BLaER1 (cell line): ENCODE measurements around the gene ITSN1.

Experiments
- H3K27ac ChIP-seq: shearing (Covaris generic); formaldehyde crosslinking; 2 replicates; pipeline ENCODE4 v1.8.1; 2022
- H3K27me3 ChIP-seq: shearing (Covaris generic); formaldehyde crosslinking; 2 replicates; pipeline ENCODE4 v1.8.1; 2022
- H3K36me3 ChIP-seq: shearing (Covaris generic); formaldehyde crosslinking; 2 replicates; pipeline ENCODE4 v1.8.1; 2022
- H3K4me1 ChIP-seq: shearing (Covaris generic); formaldehyde crosslinking; 2 replicates; pipeline ENCODE4 v1.8.1; 2022
- H3K4me2 ChIP-seq: shearing (Covaris generic); formaldehyde crosslinking; 2 replicates; pipeline ENCODE4 v1.8.1; 2022
- H3K4me3 ChIP-seq: shearing (Covaris generic); formaldehyde crosslinking; 2 replicates; pipeline ENCODE4 v1.8.1; 2022
- H3K9ac ChIP-seq: shearing (Covaris generic); formaldehyde crosslinking; 2 replicates; pipeline ENCODE4 v1.8.1; 2022
- H3K9me3 ChIP-seq: shearing (Covaris generic); formaldehyde crosslinking; 2 replicates; pipeline ENCODE4 v1.8.1; 2022
- H4K20me1 ChIP-seq: shearing (Covaris generic); formaldehyde crosslinking; 2 replicates; pipeline ENCODE4 v1.8.1; 2022
- Cebpa-rat ChIP-seq: shearing (Covaris generic); IDR thresholded peaks from 2 replicates; pipeline ENCODE4 v1.8.1; 2022

Gene ITSN1

DNA sequence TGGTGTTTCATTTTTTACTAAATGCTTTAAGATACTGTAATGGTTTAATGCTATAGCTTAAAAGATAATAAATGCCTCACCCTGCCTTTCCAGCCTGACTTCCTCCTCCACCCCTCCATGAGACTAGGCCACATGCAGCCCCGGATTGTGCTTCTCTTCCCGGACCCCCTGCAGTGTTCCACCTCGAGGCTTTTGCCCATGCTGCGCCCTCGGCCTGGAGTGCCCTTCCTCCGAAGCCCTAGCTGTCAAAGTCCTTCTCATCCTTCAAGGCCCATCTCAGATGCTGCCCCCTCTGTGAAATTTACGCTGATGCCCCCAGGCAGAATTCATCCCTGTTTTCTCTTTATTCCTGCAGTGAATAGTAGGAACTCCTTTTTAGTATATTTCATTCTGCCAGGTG, 174.8 kb downstream of the ITSN1 start:
- H3K4me1 ChIP-seq: peaks cover 24% of the 10 kb centered on the region
- TF ChIP-seq Cebpa-rat: no peak
- no peak overlapping the region for H3K27ac ChIP-seq
- no peak overlapping the region for H3K4me2 ChIP-seq
- H4K20me1 ChIP-seq: no peaks in the 10 kb centered on the region
- H3K27me3 ChIP-seq: no peaks in the 10 kb centered on the region
- no peaks in the 10 kb centered on the region for H3K9me3 ChIP-seq
- H3K9ac ChIP-seq: no peak overlapping the region
- H3K4me3 ChIP-seq: no peak overlapping the region
- peaks cover 23% of the 10 kb centered on the region for H3K36me3 ChIP-seq

DNA sequence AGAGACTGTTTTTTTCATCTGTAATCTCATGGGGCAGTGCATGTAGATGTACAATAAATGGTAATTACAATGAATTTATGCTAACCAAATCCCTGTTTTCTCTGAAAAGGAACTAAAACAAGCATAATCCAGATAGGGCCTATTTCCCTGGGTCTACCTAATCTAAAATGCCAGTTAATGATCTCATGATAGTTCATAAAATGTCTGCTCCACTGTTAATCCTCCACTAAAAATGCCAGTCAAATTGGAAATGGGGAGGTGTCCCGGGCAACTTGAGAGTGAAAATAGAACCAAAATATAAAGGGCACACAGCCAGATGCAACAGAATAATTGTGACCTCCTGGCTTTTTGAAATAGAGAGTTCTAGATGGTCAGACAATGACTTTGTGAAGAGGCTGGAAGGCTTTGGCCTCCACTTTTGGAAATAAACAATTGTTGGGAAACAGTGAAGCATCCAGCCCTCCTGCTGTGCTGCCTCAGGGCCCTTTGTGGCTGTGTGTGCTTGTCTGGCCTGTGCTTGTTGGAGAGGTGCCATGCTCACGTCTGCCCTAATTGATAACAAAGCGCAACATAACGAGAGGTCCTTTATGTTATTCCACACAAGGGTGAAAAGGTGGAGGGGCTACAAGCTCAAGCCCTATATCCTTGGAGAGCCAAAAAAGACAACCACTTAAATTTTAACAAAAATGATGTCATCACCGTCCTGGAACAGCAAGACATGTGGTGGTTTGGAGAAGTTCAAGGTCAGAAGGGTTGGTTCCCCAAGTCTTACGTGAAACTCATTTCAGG, 175.6 kb downstream of the ITSN1 start:
- H3K27ac ChIP-seq: no peak overlapping the region
- no peak for TF ChIP-seq Cebpa-rat
- H3K4me3 ChIP-seq: no peak overlapping the region
- peaks cover 19% of the 10 kb centered on the region for H3K36me3 ChIP-seq
- no peak overlapping the region for H3K9ac ChIP-seq
- peaks cover 24% of the 10 kb centered on the region for H3K4me1 ChIP-seq
- H3K27me3 ChIP-seq: no peaks in the 10 kb centered on the region
- no peaks in the 10 kb centered on the region for H3K9me3 ChIP-seq
- H4K20me1 ChIP-seq: no peaks in the 10 kb centered on the region
- H3K4me2 ChIP-seq: no peak overlapping the region

DNA sequence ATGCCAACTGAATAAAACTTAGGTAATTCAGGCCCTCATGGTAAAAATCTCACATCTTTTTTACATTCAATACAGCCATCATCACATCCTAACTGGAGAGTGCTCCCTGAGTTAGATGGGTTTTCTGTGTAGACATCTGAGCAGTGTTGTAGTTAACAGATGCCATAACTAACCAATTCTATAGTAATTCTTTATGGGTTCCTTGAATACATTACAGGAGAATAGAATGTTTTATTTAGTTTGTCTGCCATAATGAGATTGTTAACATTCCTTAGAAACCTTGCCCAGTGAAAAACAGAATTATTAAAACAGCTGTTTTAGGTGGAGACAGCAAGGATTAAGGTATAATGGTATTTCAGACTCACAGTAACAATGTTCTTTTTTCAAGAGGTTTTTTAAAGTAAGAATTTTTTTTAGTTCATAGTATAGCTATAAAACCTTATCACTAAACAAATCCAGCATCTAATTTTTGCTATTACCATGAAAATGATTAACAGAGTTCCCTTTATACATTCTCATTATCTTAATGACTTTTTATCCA, 178.0 kb downstream of the ITSN1 start:
- TF ChIP-seq Cebpa-rat: no peak
- no peaks in the 10 kb centered on the region for H3K27me3 ChIP-seq
- H3K4me1 ChIP-seq: peaks cover 14% of the 10 kb centered on the region
- H3K27ac ChIP-seq: no peak overlapping the region
- no peak overlapping the region for H3K4me3 ChIP-seq
- no peaks in the 10 kb centered on the region for H4K20me1 ChIP-seq
- 0 out of 2 replicates have a peak, but pooled peaks cover 9% of the 10 kb centered on the region for H3K36me3 ChIP-seq
- H3K4me2 ChIP-seq: no peak overlapping the region
- H3K9me3 ChIP-seq: no peaks in the 10 kb centered on the region
- no peak overlapping the region for H3K9ac ChIP-seq

DNA sequence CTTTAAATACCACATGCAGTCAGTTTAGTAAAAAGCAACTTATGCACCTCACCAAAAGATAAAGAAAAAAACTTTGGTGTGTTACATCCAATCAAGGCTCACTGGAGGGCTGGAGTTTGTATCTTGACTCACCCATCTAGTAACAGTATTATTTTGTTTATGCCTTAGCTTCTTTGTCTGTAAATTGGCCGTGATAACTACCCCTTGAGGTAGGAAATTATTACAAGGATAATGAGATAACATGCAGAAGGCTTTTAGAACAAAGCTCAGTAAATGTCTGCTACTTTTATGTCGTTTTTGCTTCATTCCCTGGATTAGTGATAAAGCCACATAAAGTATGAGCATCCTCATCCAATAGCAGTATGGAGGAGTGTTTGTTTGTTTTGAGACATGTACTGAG, 178.5 kb downstream of the ITSN1 start:
- Histone ChIP-seq H3K36me3 (0 out of 2 replicates have a peak, but pooled peaks cover 9% of the 10 kb centered on the region), H3K27me3 (no peaks in the 10 kb centered on the region), H3K9ac (no peak overlapping the region), H3K4me3 (no peak overlapping the region), H3K4me2 (no peak overlapping the region), H3K9me3 (no peaks in the 10 kb centered on the region), H3K4me1 (peaks cover 9% of the 10 kb centered on the region), H3K27ac (no peak overlapping the region), H4K20me1 (no peaks in the 10 kb centered on the region)
- TF ChIP-seq Cebpa-rat: no peak

DNA sequence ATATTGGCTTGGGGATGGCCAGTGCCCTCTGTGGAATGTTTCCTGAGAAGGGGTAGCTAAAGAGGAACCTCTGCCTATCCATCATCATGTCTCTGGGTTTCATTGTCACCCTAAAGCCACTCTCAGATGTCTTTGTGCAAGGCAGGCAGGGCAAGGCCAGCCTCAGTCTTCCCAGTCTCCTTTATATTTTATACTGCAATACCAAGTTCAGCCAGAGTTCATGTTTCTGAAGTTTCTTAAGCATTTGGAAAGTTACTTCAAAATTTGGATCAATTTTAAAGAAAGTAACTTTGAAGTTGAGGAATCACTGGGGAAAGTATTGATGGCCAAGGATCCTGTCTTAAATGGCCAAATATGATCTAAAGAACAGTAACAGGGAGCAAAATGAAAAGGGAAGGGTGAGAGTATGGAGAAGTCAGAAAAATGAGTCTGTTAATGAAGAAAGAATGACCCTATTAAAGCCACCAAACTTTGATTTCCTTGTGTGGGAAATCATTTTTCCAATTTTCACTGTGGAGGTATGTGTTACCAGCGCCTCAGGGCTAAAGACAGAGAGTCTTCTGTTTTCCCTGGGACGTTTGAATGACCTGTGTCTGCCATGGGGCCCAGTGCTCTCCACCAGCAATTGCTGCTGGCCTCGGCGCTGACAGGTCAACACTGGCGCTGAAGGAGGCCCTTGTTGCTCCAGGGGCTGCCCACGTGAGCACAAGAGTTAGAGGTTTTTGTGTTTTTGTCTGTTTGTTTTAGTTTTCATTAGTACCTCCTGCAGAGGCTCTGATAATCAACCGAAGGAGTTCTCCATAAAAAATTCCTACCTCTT, 179.4 kb downstream of the ITSN1 start:
- Histone ChIP-seq H3K4me3 (no peak overlapping the region), H3K9ac (no peak overlapping the region), H3K27me3 (no peaks in the 10 kb centered on the region), H3K4me2 (no peak overlapping the region), H3K36me3 (0 out of 2 replicates have a peak, but pooled peaks cover 9% of the 10 kb centered on the region), H4K20me1 (no peaks in the 10 kb centered on the region), H3K9me3 (no peaks in the 10 kb centered on the region), H3K4me1 (no peaks in the 10 kb centered on the region), H3K27ac (no peak overlapping the region)
- no peak for TF ChIP-seq Cebpa-rat

DNA sequence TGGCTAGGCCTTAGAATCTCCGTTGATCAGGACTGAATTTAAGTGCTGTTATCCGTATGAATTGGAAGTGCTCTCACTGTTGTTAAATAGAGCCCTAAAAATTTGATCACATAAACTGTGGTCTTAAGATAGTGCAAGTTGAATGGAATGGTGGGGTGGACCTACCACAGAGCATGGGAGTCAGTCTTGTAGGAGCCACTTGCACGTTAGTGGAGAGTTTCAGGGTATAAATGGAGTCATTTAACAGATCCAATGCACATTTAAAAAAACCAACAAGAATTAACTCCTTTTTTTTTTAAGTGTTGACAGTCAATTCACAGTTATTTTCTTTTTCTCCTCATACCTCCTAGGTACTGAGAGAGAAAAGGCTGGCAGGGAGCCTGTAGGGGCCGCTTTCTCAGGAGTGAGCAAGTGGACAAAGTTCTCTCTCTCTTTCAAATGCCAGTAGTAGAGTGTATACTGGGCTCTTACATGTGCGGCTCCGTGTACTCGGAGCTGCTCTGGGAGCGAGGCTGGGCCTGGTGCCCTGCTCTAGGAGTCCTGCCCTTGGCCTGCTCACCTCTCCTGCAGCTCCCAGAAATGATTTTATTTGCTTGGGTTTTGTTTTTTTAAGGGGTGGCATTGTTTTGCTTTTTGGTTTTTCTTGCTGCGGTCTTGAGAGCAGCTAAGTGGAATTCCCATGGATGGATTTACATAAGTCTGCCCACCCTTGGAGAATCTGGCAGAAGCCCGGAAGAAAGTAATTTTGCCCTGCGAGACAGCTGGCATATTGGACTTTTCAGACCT, 182.0 kb downstream of the ITSN1 start:
- no peak for TF ChIP-seq Cebpa-rat
- Histone ChIP-seq H3K4me2 (no peak overlapping the region), H3K9me3 (peaks cover 4% of the 10 kb centered on the region; the same call in 1 of the 2 replicates), H3K9ac (no peak overlapping the region), H3K4me1 (no peaks in the 10 kb centered on the region), H3K36me3 (peaks cover 6% of the 10 kb centered on the region), H3K27ac (no peak overlapping the region), H3K4me3 (no peak overlapping the region), H4K20me1 (no peaks in the 10 kb centered on the region), H3K27me3 (no peaks in the 10 kb centered on the region)

DNA sequence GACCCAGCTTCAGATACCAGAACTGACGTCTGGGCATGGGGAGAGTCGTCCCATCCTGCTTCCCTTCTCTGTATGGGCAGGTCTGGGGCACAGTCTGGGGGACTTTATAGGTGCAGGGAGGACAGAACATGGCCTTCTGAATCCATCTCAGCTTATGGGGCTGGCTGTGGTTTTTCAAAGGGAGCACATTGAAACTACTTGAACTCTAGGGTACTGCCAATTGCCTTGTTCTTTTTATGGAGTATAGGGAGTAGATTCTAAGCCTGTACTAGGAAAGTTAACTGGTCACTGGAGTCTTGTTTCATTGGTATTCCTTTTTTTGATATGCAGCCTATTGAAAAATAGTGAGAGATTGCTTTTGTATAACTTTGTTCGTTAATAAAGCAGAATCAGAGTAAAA, 183.1 kb downstream of the ITSN1 start:
- no peaks in the 10 kb centered on the region for H3K27me3 ChIP-seq
- peaks cover 6% of the 10 kb centered on the region; the same call in 1 of the 2 replicates for H3K9me3 ChIP-seq
- no peak overlapping the region for H3K4me2 ChIP-seq
- H3K4me1 ChIP-seq: no peaks in the 10 kb centered on the region
- no peak overlapping the region for H3K4me3 ChIP-seq
- TF ChIP-seq Cebpa-rat: no peak
- no peak overlapping the region for H3K27ac ChIP-seq
- peaks cover 16% of the 10 kb centered on the region for H3K36me3 ChIP-seq
- no peaks in the 10 kb centered on the region for H4K20me1 ChIP-seq
- H3K9ac ChIP-seq: no peak overlapping the region

DNA sequence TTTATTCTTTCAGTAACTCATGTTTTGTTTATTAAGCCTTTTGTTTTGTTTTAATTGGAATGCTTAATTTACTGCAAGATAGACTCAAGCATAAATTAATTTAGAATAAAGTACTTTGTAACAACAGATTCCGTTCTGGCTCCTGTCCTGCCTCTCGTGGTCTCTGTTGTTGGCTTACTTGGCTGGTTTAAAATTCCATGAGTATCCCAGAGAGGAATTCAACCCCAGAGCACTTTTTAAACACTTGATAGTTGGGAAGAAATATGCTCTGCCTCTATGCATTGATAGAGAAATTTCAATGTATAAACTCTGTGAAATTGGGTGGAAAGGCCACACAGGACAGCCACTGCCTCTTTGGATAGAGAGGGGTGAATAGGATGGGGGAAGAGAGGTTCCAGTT, 183.6 kb downstream of the ITSN1 start:
- Histone ChIP-seq H4K20me1 (no peaks in the 10 kb centered on the region), H3K9me3 (peaks cover 6% of the 10 kb centered on the region; the same call in 1 of the 2 replicates), H3K27ac (no peak overlapping the region), H3K27me3 (no peaks in the 10 kb centered on the region), H3K36me3 (peaks cover 14% of the 10 kb centered on the region), H3K4me2 (no peak overlapping the region), H3K4me3 (no peak overlapping the region), H3K4me1 (no peaks in the 10 kb centered on the region), H3K9ac (no peak overlapping the region)
- TF ChIP-seq Cebpa-rat: no peak

DNA sequence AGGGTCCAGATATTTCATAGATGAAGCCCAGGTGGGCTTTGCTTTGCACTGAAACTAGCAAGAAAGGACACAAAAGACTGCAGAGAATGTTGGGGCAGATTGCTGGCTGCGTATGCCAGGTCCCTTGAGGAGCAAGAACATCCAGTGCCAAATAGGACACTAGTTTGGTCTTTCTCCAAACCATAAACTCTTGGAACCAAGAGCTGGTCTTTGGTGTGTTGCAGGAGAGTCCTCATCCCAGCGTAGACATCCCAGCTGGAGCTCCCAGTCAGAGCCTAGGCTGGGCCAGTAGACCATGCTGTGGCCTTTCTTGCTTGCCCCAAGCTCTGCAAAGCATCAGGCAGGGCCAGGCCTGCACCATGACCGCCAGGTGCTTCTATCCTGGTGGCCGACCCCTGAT, 185.8 kb downstream of the ITSN1 start:
- Histone ChIP-seq H3K27ac (no peak overlapping the region), H3K9ac (no peak overlapping the region), H3K9me3 (peaks cover 6% of the 10 kb centered on the region; the same call in 1 of the 2 replicates), H3K36me3 (peaks cover 27% of the 10 kb centered on the region), H3K27me3 (no peaks in the 10 kb centered on the region), H3K4me3 (no peak overlapping the region), H3K4me1 (no peaks in the 10 kb centered on the region), H4K20me1 (no peaks in the 10 kb centered on the region), H3K4me2 (no peak overlapping the region)
- TF ChIP-seq Cebpa-rat: no peak
